SK-N-SH (cell line): ENCODE measurements around the gene DHRS9. TPM values are rescaled to one million over a fixed set of nuclear protein-coding genes. Genes with fewer than 3 reads are reported as not detected.

ENCODE experiments used
- CTCF ChIA-PET: fragments of 300-600, 350-600 bp; formaldehyde crosslinking; extraction: SDS; loops from one replicate; lab custom pipeline; 2021; lab: Yijun Ruan, JAX
- POLR2A ChIA-PET: fragments of 350-600 bp; sonication (Branson Sonifier 250); formaldehyde crosslinking; extraction: SDS; loops from one replicate; lab custom pipeline; 2020; ENCODE audit warnings: antibody characterized with exemption, inconsistent platforms; lab: Yijun Ruan, JAX
- DNase-seq: peaks from one replicate; pipeline ENCODE4 v3.0.0; 2012
- H2AFZ ChIP-seq: fragments of 200-600 bp; sonication (generic); 2 replicates; pipeline ENCODE4 v1.8.1; 2016; ENCODE audit warnings: antibody characterized with exemption, mild to moderate bottlenecking, low read depth
- H3F3A ChIP-seq: fragments of 200-600 bp; sonication (generic); replicated peaks from 2 replicates; pipeline ENCODE3; 2016; ENCODE audit warnings: antibody characterized with exemption, mild to moderate bottlenecking; ENCODE audit not compliant: insufficient read depth
- H3K27ac ChIP-seq, 2 experiments: fragments of 200-500 bp in 1 of 2; fragments of 200-600 bp in 1 of 2; sonication (Bioruptor generic) in 1 of 2; sonication (generic), shearing (Covaris generic) in 1 of 2; 2 replicates each; pipeline versions ENCODE4 v1.5.1 to v1.6.1; 2014 to 2016; ENCODE audit warnings: low read depth in 2 of 2, inconsistent platforms in 1 of 2, low read length in 1 of 2, mild to moderate bottlenecking in 1 of 2, mixed read lengths in 1 of 2
- H3K27me3 ChIP-seq: fragments of 200-600 bp; sonication (generic), shearing (Covaris generic); 2 replicates; pipeline ENCODE4 v1.6.1; 2016; ENCODE audit warnings: mixed run types; ENCODE audit not compliant: insufficient read depth
- H3K36me3 ChIP-seq, 2 experiments: fragments of 200-500 bp in 1 of 2; fragments of 200-600 bp in 1 of 2; sonication (Bioruptor generic) in 1 of 2; sonication (generic) in 1 of 2; replicated peaks in 1 of 2; 2 replicates each; pipeline versions ENCODE3 to v1.5.1; 2014 to 2016; ENCODE audit warnings: low read length in 1 of 2, mild to moderate bottlenecking in 1 of 2; ENCODE audit not compliant: insufficient read depth in 2 of 2, control insufficient read depth in 1 of 2
- H3K4me1 ChIP-seq, 2 experiments: fragments of 200-500 bp in 1 of 2; fragments of 200-600 bp in 1 of 2; sonication (Bioruptor generic) in 1 of 2; sonication (generic), shearing (Covaris generic) in 1 of 2; 2 replicates each; pipeline versions ENCODE4 v1.5.1 to v1.6.1; 2014 to 2016; ENCODE audit warnings: low read depth in 1 of 2, low read length in 1 of 2, mixed run types in 1 of 2; ENCODE audit not compliant: insufficient read depth in 2 of 2, control insufficient read depth in 1 of 2
- H3K4me2 ChIP-seq: fragments of 200-600 bp; sonication (generic), shearing (Covaris generic); 2 replicates; pipeline ENCODE4 v1.6.1; 2017; ENCODE audit warnings: mixed run types
- H3K4me3 ChIP-seq, 2 experiments: fragments of 200-500 bp in 1 of 2; fragments of 200-600 bp in 1 of 2; sonication (Bioruptor generic) in 1 of 2; sonication (generic), shearing (Covaris generic) in 1 of 2; 2 replicates each; pipeline versions ENCODE4 v1.5.1 to v1.8.1; 2014 to 2016; ENCODE audit warnings: low read depth in 2 of 2, inconsistent platforms in 1 of 2, low read length in 1 of 2, mild to moderate bottlenecking in 1 of 2, mixed read lengths in 1 of 2, moderate library complexity in 1 of 2
- H3K79me2 ChIP-seq: fragments of 200-600 bp; sonication (generic); 2 replicates; pipeline ENCODE4 v1.8.1; 2017; ENCODE audit warnings: mild to moderate bottlenecking; ENCODE audit not compliant: insufficient read depth
- H3K9ac ChIP-seq: fragments of 200-600 bp; sonication (generic); 2 replicates; pipeline ENCODE4 v1.6.1; 2017; ENCODE audit warnings: mixed run types
- H3K9me2 ChIP-seq: fragments of 200-600 bp; sonication (generic); 2 replicates; pipeline ENCODE4 v1.6.1; 2017; ENCODE audit warnings: mixed run types
- H3K9me3 ChIP-seq: fragments of 200-600 bp; sonication (generic); 2 replicates; pipeline ENCODE4 v1.6.1; 2017; ENCODE audit warnings: mixed run types, mild to moderate bottlenecking, moderate library complexity
- H4K20me1 ChIP-seq: fragments of 200-600 bp; sonication (generic); 2 replicates; pipeline ENCODE4 v1.6.1; 2017; ENCODE audit warnings: mild to moderate bottlenecking, mixed run types; ENCODE audit not compliant: insufficient read depth
- FOSL2 ChIP-seq: IDR thresholded peaks from 2 replicates; pipeline ENCODE4 v1.4.0; 2012; ENCODE audit warnings: low read depth, mild to moderate bottlenecking, moderate library complexity, borderline replicate concordance
- FOXM1 ChIP-seq: IDR thresholded peaks from 2 replicates; pipeline ENCODE4 v1.4.0; 2012; ENCODE audit warnings: low read depth, mild to moderate bottlenecking
- IRF3 ChIP-seq: fragments of 150-350 bp; IDR thresholded peaks from 2 replicates; pipeline ENCODE4 v1.6.1; 2016; ENCODE audit warnings: mild to moderate bottlenecking, low read depth, low read length
- JUND ChIP-seq: IDR thresholded peaks from 2 replicates; pipeline ENCODE4 v1.4.0; 2012
- POLR2AphosphoS5 ChIP-seq: IDR thresholded peaks from 2 replicates; pipeline ENCODE4 v1.6.1; 2012; ENCODE audit warnings: low read depth, low read length
- REST ChIP-seq: IDR thresholded peaks from 2 replicates; pipeline ENCODE4 v1.6.1; 2012; ENCODE audit warnings: mild to moderate bottlenecking, low read depth, low read length, moderate library complexity
- RFX5 ChIP-seq: IDR thresholded peaks from 2 replicates; pipeline ENCODE4 v1.6.1; 2012; ENCODE audit warnings: mild to moderate bottlenecking, improper control_type of control experiment, low read length
- RXRA ChIP-seq: IDR thresholded peaks from 2 replicates; pipeline ENCODE4 v1.4.0; 2012; ENCODE audit warnings: low read depth, mild to moderate bottlenecking, borderline replicate concordance
- SIN3A ChIP-seq: IDR thresholded peaks from 2 replicates; pipeline ENCODE4 v1.6.1; 2012; ENCODE audit warnings: low read depth, mild to moderate bottlenecking, low read length, moderate library complexity, borderline replicate concordance
- TAF1 ChIP-seq: IDR thresholded peaks from 2 replicates; pipeline ENCODE4 v1.6.1; 2012; ENCODE audit warnings: low read depth, mild to moderate bottlenecking, low read length, moderate library complexity, borderline replicate concordance
- ZBTB33 ChIP-seq: IDR thresholded peaks from 2 replicates; pipeline ENCODE4 v1.4.0; 2012; ENCODE audit warnings: low read depth, borderline replicate concordance
- WGBS: methylation state at CpG from one replicate; pipeline ENCODE4 v1.1.6; 2017; ENCODE audit warnings: low lambda C conversion rate; 5-methylcytosine and 5-hydroxymethylcytosine counted together
- polyA plus RNA-seq, 3 experiments: library from polyadenylated mRNA; depleted of rRNA; stranded (reverse); fragments of >200 nt; gene quantifications; 2 replicates each; pipeline ENCODE4 v1.2.3, GENCODE V29; 2012

The DHRS9 gene
- polyA plus RNA-seq, 1 of the 3 experiments (the other 2 are of a cell fraction): not detected

- no peaks in the 10 kb centered on the region for H3K27me3 ChIP-seq
- H3K4me1 ChIP-seq: no peaks in the 10 kb centered on the region; a peak in 1 of 4 replicates
- no peaks in the 10 kb centered on the region for H3K79me2 ChIP-seq
- H3K36me3 ChIP-seq: no peaks in the 10 kb centered on the region
- H3K4me2 ChIP-seq: no peak overlapping the region
- ChIA-PET POLR2A (no interaction called here), CTCF (interaction anchor here (1.6 kb wide), 1 partner anchor 27 kb away, joined by 8 read pairs; no protein-coding TSS in a partner anchor)
- H4K20me1 ChIP-seq: no peaks in the 10 kb centered on the region
- no peak overlapping the region for H2AFZ ChIP-seq
- no peaks in the 10 kb centered on the region for H3K9me3 ChIP-seq
- H3K4me3 ChIP-seq: no peak overlapping the region
- H3F3A ChIP-seq: no peaks in the 10 kb centered on the region
- no peak for DNase-seq
- no peaks in the 10 kb centered on the region for H3K9me2 ChIP-seq
- TF ChIP-seq SIN3A (no peak), FOXM1 (no peak), RFX5 (no peak), FOSL2 (no peak)
- H3K9ac ChIP-seq: no peak overlapping the region
- no peak overlapping the region for H3K27ac ChIP-seq
- WGBS: 40% methylated on average over 1 of the region's 1 CpG
Observed at GRCh38 chr2:169104848-169105247, 35.5 kb downstream of the DHRS9 start.

GRCh38 chr2:169105476-169105875 is 36.1 kb downstream of the DHRS9 start:
- 61% methylated on average over 1 of the region's 1 CpG for WGBS
- Histone ChIP-seq H3K36me3 (no peaks in the 10 kb centered on the region), H2AFZ (no peak overlapping the region), H4K20me1 (no peaks in the 10 kb centered on the region), H3K4me3 (no peak overlapping the region), H3K4me2 (no peak overlapping the region), H3K27me3 (no peaks in the 10 kb centered on the region), H3K9me3 (no peaks in the 10 kb centered on the region), H3K4me1 (no peaks in the 10 kb centered on the region; a peak in 1 of 4 replicates), H3K27ac (no peak overlapping the region), H3K9me2 (no peaks in the 10 kb centered on the region), H3K79me2 (no peaks in the 10 kb centered on the region), H3K9ac (no peak overlapping the region), H3F3A (no peaks in the 10 kb centered on the region)
- ChIA-PET CTCF (interaction anchor here (1.6 kb wide), 1 partner anchor 26 kb away, joined by 8 read pairs; no protein-coding TSS in a partner anchor), POLR2A (no interaction called here)
- DNase-seq: no peak
- TF ChIP-seq JUND: no peak
- no peak for TF ChIP-seq SIN3A
- TF ChIP-seq REST: no peak
- no peak for TF ChIP-seq FOXM1
- no peak for TF ChIP-seq RXRA
- TF ChIP-seq IRF3: no peak
- TF ChIP-seq TAF1: no peak
- TF ChIP-seq ZBTB33: no peak
- TF ChIP-seq POLR2AphosphoS5: no peak
- TF ChIP-seq, all 33 proteins: peak for 0
